Measurements from ENCODE around the gene FANCC. TPM values are rescaled to one million over a fixed set of nuclear protein-coding genes. Genes with fewer than 3 reads are reported as not detected.

FANCC gene
- polyA plus RNA-seq, 1 donor: 24.8 TPM

DNA sequence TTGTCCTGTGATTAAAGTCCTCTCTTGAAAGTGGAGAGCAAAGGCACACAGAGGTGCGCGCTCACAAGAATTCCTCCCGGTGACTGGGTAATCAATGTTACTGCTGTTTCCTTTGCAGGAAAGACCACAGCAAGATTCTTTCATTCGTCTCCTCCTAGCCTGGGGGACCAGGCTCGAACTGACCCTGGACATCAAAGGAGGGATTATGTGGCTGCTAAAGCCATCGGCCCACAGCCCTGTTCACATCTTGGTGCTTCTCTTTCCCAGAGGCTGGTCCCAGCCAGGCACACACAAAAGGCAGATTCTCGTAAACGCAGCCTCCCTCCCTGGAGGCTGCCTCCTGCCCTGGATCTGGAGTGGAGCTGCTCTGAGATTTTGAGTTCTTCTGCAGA, 230.9 kb downstream of the FANCC start:
- DNase-seq: no peak

DNA sequence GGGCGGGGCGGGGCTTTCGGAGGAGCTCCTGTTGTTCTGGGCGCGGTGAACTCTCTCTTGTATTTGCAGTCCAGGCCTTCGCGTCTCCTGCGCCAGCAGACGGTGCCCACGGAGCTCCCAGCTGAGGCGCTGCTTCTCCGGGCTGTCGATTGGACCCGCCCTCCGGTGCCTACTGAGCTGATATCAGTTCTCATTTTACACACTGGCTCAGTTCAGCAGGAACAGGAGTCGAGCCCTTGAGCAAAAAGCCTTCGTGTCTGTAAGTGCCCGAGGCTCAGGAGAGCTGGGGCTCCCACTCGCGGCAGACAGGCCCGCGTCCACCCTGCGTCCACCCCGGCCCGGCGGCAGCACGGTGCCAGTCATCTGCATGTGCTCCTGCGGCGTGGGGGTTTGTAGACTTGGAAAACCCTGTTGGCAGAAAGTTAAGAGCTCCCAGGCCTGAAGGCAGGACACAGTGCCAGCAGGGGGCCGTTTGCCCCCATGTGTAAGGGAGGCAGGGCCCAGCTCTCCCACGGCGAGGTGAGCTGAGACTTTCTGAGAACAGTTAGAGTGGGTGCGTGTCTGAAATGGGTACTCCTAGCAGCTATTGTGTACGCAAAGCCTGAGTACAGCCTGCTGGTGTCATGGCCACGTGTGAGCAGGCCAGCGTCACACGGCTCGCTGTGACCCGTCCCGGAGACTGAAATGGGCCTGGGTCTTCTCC, 231.5 kb downstream of the FANCC start:
- DNase-seq: no peak

DNA sequence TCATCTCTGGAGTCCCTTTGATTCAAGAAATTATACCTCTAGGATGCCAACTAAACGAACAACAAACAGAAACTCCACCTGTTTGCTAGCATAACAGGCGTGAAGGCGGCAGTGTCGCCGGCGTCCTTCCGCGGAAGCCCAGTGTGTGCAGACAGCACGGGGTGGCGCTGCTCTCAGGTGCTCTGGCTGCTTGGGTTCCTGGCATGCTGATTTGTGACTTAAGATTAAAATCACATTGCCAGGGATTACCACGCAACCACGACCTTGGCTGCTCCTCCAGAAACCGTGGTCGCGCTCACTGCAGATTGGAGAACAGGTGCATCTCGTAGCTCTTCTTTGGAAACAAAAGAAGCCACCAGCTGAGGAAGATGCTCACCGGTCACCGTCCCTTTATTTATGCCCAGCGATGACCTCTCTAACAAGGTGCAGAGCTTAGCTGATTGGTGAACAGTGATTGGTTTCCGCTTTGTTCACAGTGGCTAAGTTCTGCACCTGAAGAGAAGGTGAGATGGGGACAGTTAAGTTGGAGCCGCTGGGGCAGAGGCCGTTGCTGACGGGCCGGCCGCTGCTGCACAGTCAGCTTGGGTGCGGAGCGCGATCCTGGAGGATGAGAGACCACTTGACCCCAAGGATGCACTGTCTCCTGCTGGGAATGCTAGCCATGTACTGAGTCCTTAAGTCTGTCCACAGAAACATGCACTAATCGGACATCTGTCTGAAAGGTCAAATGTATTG, 232.3 kb downstream of the FANCC start:
- no peak for DNase-seq

DNA sequence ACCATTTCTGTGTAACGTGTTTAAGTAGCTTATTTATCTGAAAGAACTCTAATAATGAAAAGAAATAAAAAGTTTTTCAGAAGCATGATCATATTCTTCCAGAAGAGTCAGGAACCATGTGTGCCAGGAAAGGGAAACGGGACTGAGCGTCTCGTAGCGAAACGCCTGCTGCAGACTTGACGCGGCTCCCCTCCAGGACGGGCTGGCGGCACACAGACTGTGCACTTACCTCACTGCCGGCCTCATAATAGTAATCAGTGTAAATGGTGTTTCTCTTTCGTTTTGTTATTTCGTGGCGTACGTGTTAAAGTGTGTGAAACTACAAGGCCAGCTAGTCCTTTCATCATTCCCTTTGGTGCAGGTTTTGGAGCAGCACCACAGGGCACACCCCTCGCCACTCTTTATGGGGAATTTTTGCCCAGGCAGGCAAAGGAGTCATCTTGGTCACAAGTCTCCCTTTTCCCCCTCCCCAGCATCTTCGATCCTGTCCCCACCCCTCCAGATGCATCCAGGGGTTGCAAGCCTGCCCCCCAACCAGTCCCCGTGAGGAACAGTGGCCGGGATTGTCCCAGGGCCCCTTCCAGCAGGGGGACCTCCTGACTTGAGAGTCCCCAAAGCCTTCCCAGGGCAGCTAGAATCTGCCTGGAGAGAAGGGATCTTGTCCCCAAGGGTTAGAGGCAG, 233.1 kb downstream of the FANCC start:
- no peak for DNase-seq

DNA sequence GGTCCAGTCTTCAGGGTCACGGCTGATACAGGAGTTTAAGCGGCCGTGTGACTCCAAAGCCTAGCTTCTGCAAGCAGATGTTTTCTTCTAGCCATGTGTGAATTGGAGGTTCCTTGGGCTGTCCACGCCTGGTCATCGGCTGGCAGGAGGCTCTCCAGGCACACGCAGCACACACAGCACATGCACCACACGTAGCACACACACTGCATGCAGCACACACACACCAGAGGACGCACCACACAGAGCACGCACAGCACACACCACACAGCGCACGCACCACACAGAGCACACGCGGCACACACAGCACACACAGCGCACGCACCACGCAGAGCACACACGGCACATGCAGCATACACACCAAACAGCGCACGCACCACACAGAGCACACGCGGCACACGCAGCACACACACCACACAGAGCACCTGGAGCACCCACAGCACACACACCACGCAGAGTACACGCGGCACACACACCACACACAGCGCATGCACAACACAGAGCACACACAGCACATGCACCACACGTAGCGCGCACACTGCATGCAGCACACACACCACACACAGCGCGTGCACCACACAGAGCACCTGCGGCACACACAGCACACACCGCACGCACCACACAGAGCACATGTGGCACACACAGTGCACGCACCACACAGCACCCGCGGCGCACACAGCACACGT, 234.3 kb downstream of the FANCC start:
- no peak for DNase-seq

DNA sequence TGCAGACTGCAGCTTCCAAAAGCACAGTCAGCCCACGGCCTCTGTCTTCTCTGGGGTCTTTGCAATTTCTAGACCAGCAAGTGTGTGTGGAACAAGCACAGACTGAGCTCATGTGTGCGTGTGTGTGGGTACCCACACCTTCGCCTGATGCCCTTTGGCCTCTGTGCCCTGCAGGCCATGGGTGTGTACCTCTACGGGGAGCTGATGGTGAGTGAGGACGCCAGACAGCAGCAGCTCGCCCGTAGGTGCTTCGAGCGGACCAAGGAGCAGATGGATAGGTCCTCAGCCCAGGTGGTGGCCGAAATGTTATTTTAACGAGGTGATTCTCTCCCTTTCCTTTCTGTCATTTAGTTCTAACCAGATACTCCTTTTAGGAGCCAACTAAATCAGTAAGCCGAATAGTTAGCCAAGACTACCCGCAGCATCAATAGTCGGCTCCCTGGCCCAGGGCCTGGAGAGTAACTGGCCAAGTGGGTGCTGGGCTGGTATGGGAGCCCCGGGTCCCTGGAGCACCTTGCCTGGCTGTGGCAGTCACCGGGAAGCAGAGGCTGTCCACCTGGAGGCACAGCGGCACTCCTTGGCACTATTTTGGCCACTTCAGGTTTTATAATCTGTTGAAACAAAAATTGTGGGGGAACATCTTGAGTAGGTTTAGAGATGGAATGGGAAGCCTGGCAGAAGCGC, 235.0 kb downstream of the FANCC start:
- no peak for DNase-seq

DNA sequence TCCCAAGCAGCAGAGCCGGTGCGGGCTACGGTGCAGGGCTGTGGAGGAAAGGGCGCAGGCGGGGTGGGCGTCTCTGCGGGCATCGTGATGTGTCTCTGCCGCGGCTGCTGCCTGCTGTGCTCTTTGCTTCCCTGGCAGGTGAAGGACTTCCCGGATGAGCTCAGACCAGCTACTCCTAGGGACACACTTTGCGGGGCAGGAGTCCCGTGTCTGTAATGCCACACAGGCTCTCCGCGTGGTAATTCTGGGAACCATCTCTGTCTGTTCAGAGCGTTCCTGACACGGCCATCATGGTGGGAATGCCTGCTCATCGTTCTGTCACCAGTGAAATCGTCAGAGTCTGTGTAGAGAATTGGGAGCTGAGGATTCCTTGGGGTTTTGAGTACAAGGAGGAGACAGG, 235.5 kb downstream of the FANCC start:
- no peak for DNase-seq

DNA sequence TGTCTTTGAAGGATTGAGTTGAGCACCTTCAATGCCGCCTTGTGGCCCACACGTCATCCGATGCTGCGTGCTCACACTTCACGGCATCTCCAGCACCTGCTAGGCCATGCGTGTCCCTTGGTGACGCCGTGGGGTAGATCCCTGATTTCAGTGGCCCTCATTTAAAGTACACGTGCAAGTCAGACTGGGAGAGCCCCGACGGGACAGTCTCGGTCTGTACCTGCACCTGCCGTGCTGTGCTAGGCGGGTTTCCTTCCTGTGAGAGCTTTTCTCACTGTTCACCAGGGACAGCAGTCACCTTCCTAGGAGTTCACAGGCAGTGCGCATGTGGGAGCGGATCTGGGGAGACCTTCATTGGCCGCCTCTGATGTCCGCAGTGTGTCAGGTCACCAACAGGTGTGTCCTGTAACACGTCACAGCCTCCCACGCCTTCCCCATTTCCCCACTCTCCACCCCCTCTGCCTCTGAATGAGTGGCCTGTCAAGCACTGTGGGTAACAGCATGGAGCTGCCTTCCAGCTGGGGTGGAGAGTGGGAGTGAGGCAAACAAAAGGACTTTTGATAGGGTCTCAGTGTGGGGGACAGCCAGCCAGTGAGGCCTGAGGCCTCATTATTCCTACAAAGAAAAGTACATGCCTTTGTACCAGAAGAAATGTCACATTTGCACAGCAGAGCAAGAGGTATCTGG, 236.4 kb downstream of the FANCC start:
- no peak for DNase-seq

DNA sequence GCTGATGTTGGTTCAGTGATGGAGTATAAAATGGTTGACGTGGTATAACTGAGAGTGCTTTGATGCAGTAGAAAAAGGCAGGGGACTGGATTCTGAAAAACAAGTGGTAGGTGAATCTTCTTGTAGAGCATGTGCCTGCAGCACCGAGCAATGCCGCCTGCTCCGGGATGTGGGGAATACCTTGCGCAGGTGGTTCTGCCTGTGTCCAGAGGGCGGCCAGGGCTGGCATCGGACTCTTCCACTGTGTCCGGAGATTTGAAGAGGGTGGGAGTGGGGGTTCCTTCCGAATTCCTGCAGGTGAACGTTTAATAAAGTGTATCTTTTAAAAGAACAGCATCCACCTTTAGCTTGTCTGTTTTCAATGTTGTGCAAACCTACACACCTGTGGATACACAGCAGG, 238.0 kb downstream of the FANCC start:
- DNase-seq: no peak

DNA sequence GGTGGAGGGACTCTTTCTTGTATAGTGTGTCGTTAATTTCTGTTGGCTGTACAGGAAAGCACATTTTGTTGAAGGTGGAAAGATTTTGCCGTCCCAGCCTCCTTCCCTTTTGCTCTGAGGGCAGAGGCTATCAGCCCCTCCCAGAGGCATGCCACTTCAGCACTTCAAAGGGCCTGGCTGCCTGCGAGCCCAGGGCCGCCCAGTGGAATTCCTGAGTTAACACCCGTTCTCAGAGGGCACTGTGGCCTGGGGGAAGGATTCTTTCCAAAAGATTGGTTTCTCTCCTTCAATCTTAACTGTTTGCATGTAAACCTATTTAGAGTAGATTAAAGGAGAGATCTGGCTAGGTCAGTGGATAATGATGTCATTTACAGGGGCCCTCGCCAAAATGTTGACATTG, 238.6 kb downstream of the FANCC start:
- DNase-seq: no peak

DNA sequence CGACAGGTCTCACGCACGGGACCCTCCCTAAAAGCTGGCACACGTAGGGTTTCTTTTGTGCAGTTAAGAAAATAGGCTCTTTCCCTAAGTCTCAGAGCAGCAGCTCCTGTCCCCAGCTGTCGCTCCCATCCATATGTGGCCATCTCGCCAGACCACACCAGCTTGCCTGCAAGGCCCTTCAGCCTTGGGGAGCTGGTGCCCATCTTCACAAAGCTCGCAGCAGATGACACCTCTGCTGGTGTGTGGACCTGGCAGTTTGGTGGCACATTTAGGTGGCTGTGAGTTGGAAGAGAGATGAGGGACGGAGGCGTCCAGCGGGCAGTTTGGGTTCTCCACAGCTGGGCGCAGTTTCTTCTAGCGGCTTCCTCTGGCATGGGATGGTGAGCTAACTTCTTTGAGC, 239.0 kb downstream of the FANCC start:
- DNase-seq: no peak

DNA sequence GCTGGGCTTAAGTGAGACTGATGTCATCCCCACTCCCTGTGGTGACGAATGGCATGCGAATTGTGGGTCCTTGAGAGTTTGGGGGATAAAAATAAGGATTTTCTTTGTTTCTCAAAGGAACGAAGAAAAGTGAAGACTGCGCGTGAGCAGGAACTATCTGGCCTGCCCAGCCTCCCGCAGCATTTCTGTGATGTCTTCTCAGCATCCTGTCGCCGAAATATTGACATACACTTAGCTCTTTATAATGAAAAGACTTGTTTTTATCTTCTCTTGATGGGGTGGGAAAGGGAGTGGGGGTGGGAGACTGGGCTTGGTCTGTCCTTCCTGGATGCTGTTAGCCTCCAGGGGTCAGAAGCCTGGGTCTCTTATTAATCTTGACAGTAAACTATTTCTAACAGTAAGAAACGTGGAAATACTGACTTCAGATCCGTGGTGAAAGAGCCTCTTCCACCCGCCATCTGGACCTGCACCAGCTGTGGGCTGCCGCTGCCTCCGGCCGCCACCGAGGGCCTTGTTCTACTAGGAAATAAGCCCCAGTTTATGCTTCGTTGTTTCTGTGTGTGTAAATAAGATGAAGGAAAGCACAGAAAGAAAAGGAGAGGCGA, 239.6 kb downstream of the FANCC start:
- no peak for DNase-seq

DNA sequence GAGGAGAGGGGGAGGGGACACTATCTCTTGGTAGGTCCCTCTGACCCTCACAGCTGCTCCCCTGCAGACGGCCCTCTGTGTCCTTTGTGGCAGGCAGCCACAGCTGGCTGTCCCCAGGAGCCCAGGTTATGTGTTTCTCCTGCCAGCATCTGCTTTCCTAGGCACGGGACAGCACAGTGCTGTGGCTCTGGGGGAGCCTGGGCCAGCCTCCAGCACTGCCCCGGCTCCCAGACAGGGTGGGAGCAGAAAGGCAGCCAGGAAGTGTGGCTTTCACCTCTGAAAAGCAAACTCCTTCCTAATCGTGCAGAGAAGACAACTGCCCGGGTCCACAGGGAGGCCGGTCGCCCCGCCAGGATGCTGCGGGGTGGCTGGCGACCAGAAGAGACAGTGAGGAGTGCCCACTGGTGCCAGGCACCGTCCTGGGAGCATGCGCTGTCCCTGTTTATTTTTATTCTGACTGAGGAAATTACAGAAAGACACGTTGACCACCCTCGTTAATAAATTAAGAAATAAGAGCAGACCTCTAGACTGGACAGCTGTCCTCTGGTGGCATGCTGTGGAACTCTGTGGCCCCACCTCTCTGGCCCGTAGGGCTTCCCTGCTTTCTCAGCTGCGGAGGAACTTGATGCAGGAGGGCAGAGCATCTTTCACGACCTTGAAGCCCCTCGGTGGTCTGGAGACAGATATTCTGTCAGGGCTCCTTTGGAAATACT, 240.3 kb downstream of the FANCC start:
- DNase-seq: no peak

DNA sequence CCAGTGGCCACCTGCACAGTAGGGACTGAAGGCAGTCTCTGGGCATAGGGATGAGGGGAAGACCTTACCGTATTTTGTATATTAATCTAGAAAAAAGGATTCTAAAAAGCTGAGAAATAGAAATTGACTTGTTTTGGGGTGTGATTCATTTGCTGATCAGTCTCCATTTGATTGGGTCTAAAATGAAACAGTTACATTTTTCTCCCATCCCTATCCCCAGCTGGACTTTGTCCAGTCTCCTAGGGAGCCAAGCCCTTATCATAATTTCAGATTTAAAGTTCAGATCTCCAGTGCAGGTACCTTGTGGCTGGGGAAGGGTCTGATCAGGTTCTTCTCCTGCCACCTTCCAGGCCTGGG, 240.8 kb downstream of the FANCC start:
- no peak for DNase-seq

DNA sequence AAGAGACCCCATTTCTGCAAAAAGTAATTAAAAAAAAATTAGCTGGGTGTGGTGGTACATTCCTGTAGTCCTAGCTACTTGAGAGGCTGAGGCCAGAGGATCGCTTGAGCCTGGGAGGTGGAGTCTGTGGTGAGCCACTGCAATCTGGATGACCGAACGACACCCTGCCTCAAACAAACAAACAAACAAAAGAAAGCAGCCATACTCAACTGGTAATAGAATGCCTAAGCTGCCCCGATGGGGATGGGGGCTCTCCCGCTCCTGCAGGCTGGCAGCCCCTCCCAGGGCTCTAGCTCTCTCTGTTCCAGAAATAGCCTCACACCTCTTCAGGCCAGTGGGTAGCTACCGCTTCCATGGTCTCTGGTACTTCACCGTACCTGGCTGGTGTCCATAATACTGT, 241.8 kb downstream of the FANCC start:
- DNase-seq: no peak

DNA sequence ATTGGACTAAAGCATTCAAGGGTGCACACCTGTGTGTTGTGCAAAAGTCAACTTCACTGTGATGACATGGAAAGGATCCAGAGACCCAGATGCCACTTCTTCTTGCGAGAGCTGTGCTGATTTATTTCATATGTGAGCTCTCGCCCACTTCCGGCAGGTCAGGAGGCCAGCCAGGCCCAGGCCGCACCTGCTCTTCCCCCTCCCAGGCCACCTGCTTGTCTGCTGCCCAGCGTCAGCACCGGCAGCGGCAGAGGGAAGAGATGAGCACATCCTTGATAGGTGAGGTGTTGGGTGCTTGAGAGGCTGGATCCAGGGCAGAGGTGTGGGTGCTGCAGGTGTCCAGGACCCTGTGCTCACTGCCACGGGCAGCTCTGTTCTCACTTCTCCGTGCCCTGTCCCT, 242.9 kb downstream of the FANCC start:
- no peak for DNase-seq

DNA sequence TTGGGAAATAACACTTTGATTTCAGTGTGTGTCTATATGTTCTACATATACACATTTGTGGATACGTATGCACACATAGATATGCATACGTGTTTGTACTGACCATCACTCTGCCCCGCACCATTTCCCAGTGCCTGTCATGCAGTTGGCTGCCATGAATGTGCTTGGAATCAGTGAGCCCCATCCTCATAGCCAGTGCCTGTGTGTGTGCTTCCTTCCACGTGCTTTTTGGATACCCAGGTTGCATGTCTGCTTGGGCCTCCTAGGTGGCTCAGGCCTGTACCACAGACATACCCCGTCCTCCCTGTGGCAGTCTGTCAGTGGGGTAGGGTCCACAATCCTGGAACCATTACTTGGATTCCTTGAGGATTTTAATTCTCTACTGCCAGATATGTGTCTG, 243.6 kb downstream of the FANCC start:
- no peak for DNase-seq

DNA sequence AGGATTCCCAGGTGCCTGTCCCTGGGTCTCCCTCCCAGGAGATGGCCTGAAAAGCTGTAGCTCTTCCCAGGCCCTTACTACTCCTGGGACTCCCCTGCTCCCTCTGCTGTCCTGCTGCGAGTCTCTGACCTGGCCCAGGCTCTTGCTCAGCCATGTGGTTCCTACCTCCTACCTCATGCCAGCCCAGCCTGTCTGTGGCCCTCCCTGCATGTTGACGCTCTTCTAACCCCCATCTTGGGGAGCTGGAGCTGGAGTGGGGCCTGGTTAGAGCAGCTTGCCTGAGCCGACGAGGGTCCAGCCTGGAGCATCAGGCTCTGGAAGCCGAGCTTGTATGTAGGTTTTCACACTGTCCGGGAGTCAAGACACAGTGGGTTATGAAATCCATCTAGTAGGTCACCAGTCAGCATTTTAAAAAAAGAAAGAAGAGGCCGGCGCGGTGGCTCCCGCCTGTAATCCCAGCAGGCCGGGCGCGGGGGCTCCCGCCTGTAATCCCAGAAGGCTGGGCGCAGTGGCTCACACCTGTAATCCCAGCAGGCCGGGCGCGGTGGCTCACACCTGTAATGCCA, 244.4 kb downstream of the FANCC start:
- no peak for DNase-seq

DNA sequence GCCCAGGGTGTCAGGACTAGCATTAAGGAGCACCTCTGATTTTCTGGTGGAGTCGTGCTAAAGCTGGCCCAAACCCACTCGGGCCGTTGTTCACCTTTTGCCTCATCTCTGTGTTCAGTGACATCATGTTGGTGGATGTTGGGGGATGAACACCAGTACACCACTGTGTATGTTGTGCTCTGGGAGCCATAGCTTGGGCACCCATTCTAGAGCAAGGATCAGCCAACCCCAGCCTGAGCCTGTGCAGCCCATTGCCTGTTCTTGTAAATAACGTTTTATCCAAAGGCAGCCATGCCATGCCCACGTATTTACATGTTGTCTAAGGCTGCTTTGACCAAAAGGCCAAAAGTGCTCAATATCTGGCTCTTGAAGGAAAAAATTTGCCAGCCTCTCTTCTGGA, 245.6 kb downstream of the FANCC start:
- no peak for DNase-seq

DNA sequence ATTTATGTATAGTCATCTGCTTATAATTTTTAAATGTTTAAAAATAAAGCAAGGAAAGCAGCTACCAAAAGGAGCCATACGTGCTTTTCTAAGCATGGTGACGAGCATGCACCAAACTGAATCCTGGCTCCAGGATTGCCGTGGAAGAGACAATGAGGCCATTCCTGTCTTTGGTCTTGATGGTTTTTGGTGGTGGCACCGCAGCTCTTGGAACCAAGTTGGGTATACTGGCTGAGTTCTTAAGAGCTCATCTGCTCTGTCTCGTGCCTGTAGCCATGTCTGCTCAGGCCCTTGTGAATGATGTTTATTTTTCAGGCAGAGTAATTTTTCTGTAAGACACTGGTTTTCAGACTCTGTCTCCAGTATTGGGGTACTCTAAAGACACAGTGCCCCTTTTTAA, 246.1 kb downstream of the FANCC start:
- DNase-seq: no peak
